GM12878 (cell line): ENCODE results near the gene KIAA2012. TPM values are rescaled to one million over a fixed set of nuclear protein-coding genes. Genes with fewer than 3 reads are reported as not detected.

ENCODE experiments used
- ATAC-seq: fragments of 200-7000 bp; cut with Tn5 transposase; 3 replicates; pipeline ENCODE4 v1.9.1; 2020; ENCODE audit warnings: mild to moderate bottlenecking, moderate library complexity
- BruUV-seq: library from RNA; stranded (reverse); fragments of 400-500 nt; replicated peaks from 2 replicates; lab custom pipeline; 2021; lab: Mats Ljungman, UMichigan
- CTCF ChIA-PET: fragments of 300-600 bp; sonication (Branson Sonifier 250); formaldehyde crosslinking; extraction: SDS; loops from one replicate; lab custom pipeline; 2021; ENCODE audit warnings: inconsistent platforms; lab: Yijun Ruan, JAX
- POLR2A ChIA-PET: fragments of 350-600 bp; formaldehyde crosslinking; extraction: SDS; loops from one replicate; lab custom pipeline; 2021; ENCODE audit warnings: inconsistent platforms; lab: Charles Lee
- RAD21 ChIA-PET: fragments of 300-600 bp; sonication (Branson Sonifier 250); formaldehyde crosslinking; loops from one replicate; lab custom pipeline; 2023; ENCODE audit warnings: antibody characterized with exemption; ENCODE audit not compliant: unreplicated experiment; lab: Charles Lee
- SMC1A ChIA-PET: fragments of 300-600 bp; sonication (Branson Sonifier 250); formaldehyde crosslinking; loops from one replicate; lab custom pipeline; 2023; ENCODE audit not compliant: unreplicated experiment, uncharacterized antibody; lab: Charles Lee
- DNase-seq: peaks from one replicate; pipeline ENCODE4 v3.0.0-alpha.2; 2011; ENCODE audit warnings: low read depth, low spot score
- FAIRE-seq: peaks from 3 replicates; lab custom pipeline; 2011; peaks lifted over from hg19 to GRCh38; lab: Jason Lieb, UNC
- H2AFZ ChIP-seq: 2 replicates; pipeline ENCODE4 v1.6.0; 2011; ENCODE audit warnings: low read depth, low read length, control low read depth; ENCODE audit not compliant: control insufficient read depth
- H3K27ac ChIP-seq: 2 replicates; pipeline ENCODE4 v1.5.1; 2011; ENCODE audit warnings: control low read depth; ENCODE audit not compliant: control insufficient read depth, insufficient read depth
- H3K27me3 ChIP-seq, 2 experiments: replicated peaks in 1 of 2; 2 replicates each; pipeline versions ENCODE4 v1.6.0 to v1.6.1; 2011; ENCODE audit warnings: low read length in 1 of 2; ENCODE audit not compliant: control insufficient read depth in 2 of 2, insufficient read depth in 2 of 2
- H3K36me3 ChIP-seq, 2 experiments: 2 replicates each; pipeline ENCODE4 v1.5.1; 2011; ENCODE audit warnings: low read length in 1 of 2; ENCODE audit not compliant: control insufficient read depth in 2 of 2, insufficient read depth in 2 of 2
- H3K4me1 ChIP-seq: 2 replicates; pipeline ENCODE4 v1.6.1; 2011; ENCODE audit warnings: mild to moderate bottlenecking, low read length, moderate library complexity, mixed read lengths; ENCODE audit not compliant: control insufficient read depth, insufficient read depth
- H3K4me2 ChIP-seq: 2 replicates; pipeline ENCODE4 v1.6.0; 2011; ENCODE audit warnings: control low read depth; ENCODE audit not compliant: control insufficient read depth, insufficient read depth
- H3K4me3 ChIP-seq: fragments of 200-600 bp; sonication (generic); 2 replicates; pipeline ENCODE4 v1.5.1; 2016
- H3K79me2 ChIP-seq: 2 replicates; pipeline ENCODE4 v1.6.0; 2011; ENCODE audit warnings: low read length; ENCODE audit not compliant: control insufficient read depth, insufficient read depth
- H3K9ac ChIP-seq: 2 replicates; pipeline ENCODE4 v1.8.0; 2011; ENCODE audit warnings: low read length, control low read depth, mixed read lengths; ENCODE audit not compliant: control insufficient read depth, insufficient read depth
- H3K9me3 ChIP-seq: replicated peaks from 3 replicates; pipeline ENCODE4 v1.5.1; 2011; ENCODE audit warnings: mild to moderate bottlenecking, low read length; ENCODE audit not compliant: control insufficient read depth, insufficient read depth
- H4K20me1 ChIP-seq: 2 replicates; pipeline ENCODE4 v1.6.0; 2011; ENCODE audit not compliant: control insufficient read depth, insufficient read depth
- ASH2L ChIP-seq: fragments of 300-600, 200-600 bp; sonication (generic); IDR thresholded peaks from 2 replicates; pipeline ENCODE4 v1.6.1; 2017; ENCODE audit warnings: low read depth, mild to moderate bottlenecking, borderline replicate concordance
- BMI1 ChIP-seq: fragments of 450-650 bp; IDR thresholded peaks from 2 replicates; pipeline ENCODE4 v1.6.1; 2016; ENCODE audit warnings: mild to moderate bottlenecking, moderate library complexity, borderline replicate concordance
- CEBPZ ChIP-seq: fragments of 150-350 bp; IDR thresholded peaks from 2 replicates; pipeline ENCODE4 v1.6.1; 2016; ENCODE audit warnings: low read depth, low read length
- ETV6 ChIP-seq, 2 experiments: fragments of 450-650 bp in 1 of 2; IDR thresholded peaks in 1 of 2; conservative IDR thresholded peaks in 1 of 2; 2 replicates each; pipeline ENCODE4 v1.6.1; 2014; ENCODE audit warnings: antibody characterized with exemption in 1 of 2, borderline replicate concordance in 1 of 2, low read depth in 1 of 2, mild to moderate bottlenecking in 1 of 2, moderate library complexity in 1 of 2
- GABPA ChIP-seq: IDR thresholded peaks from 2 replicates; pipeline ENCODE4 v1.6.1; 2014; ENCODE audit warnings: antibody characterized with exemption, low read depth, mild to moderate bottlenecking, inconsistent platforms
- NFYB ChIP-seq: IDR thresholded peaks from 2 replicates; pipeline ENCODE4 v1.6.1; 2011; ENCODE audit warnings: low read depth, mild to moderate bottlenecking, low read length, improper control_type of control experiment, moderate library complexity; ENCODE audit not compliant: insufficient read depth
- NKRF ChIP-seq: fragments of 450-650 bp; conservative IDR thresholded peaks from 2 replicates; pipeline ENCODE4 v1.6.1; 2017; ENCODE audit warnings: mild to moderate bottlenecking, moderate library complexity
- RELA ChIP-seq: fragments of 450-650 bp; IDR thresholded peaks from 2 replicates; pipeline ENCODE4 v1.8.0; 2014; ENCODE audit warnings: borderline replicate concordance; ENCODE audit not compliant: partially characterized antibody
- RUNX3 ChIP-seq: IDR thresholded peaks from 2 replicates; pipeline ENCODE4 v1.6.1; 2012; ENCODE audit warnings: low read length, inconsistent platforms
- SMAD5 ChIP-seq: IDR thresholded peaks from 2 replicates; pipeline ENCODE4 v1.6.1; 2016; ENCODE audit warnings: antibody characterized with exemption, low read depth
- SRF ChIP-seq, 2 experiments: IDR thresholded peaks; 2 replicates each; pipeline ENCODE4 v1.6.1; 2011; ENCODE audit warnings: low read depth in 2 of 2, low read length in 2 of 2, mild to moderate bottlenecking in 1 of 2, moderate library complexity in 1 of 2
- YY1 ChIP-seq: IDR thresholded peaks from 2 replicates; pipeline ENCODE4 v1.6.1; 2011; ENCODE audit warnings: low read depth, mild to moderate bottlenecking, low read length
- ZNF592 ChIP-seq: fragments of 450-650 bp; IDR thresholded peaks from 2 replicates; pipeline ENCODE4 v1.6.1; 2017; ENCODE audit warnings: mild to moderate bottlenecking, moderate library complexity
- WGBS: methylation state at CpG from one replicate; pipeline ENCODE4 v1.1.6; 2016; ENCODE audit warnings: low lambda C conversion rate; ENCODE audit not compliant: insufficient replicate concordance, insufficient coverage; ENCODE audit errors: missing lambda C conversion rate; 5-methylcytosine and 5-hydroxymethylcytosine counted together
- in situ Hi-C: fragments of 300-500 bp; cut with MboI; formaldehyde crosslinking; loops from 9 replicates; pipeline ENCODE4 v1.14.3; 2018; ENCODE audit warnings: mixed read lengths
- intact Hi-C: fragments of 100-400 bp; cut with micrococcal nuclease; formaldehyde crosslinking; loops from one replicate; pipeline ENCODE4 v1.14.2; 2022; ENCODE audit not compliant: unreplicated experiment
- polyA plus RNA-seq, 11 experiments: library from polyadenylated mRNA; depleted of rRNA in 4 of 11; unstranded in 6 of 11; stranded (reverse) in 5 of 11; fragments of >200 nt; fragmentation: Nextera tagmentation in 4 of 11; fragmentation: Illumina TruSeq in 1 of 11; extraction: Ambion mirVana in 4 of 11; extraction: Trizol in 1 of 11; gene quantifications; 1 replicate in 1 of 11; 2 replicates in 10 of 11; pipeline versions ENCODE4 v1.2.1 to v1.2.3, GENCODE V29; 2011 to 2016; ENCODE audit warnings: inconsistent platforms in 2 of 11, missing spikeins in 2 of 11, low read depth in 1 of 11
- total RNA-seq, 4 experiments: library from RNA; depleted of rRNA in 3 of 4; stranded (reverse); fragments of >200 nt in 3 of 4; fragmentation: Illumina TruSeq in 1 of 4; extraction: Trizol in 1 of 4; gene quantifications; 2 replicates each; pipeline versions ENCODE4 v1.2.1 to v1.2.3, GENCODE V29; 2013 to 2021

The KIAA2012 gene
- total and polyA plus RNA-seq, 10 of the 15 experiments (the other 5 are each of a cell fraction or from before 2014, with no cell fraction given) = 0.03 TPM; not detected in 9

- Histone ChIP-seq H3K4me1 (no peaks in the 10 kb centered on the region), H2AFZ (no peak overlapping the region), H3K36me3 (no peaks in the 10 kb centered on the region), H3K27me3 (0 out of 4 replicates have a peak, but pooled peaks cover 0 to 2% of the 10 kb centered on the region in 2 experiments), H3K4me2 (no peak overlapping the region), H3K4me3 (no peak overlapping the region), H3K79me2 (no peaks in the 10 kb centered on the region), H3K9ac (no peak overlapping the region), H4K20me1 (no peaks in the 10 kb centered on the region), H3K27ac (no peak overlapping the region), H3K9me3 (no peaks in the 10 kb centered on the region)
- ChIA-PET CTCF (interaction anchor here (1.0 kb wide), 1 partner anchor 66 kb away, joined by 3 read pairs; no protein-coding TSS in a partner anchor), POLR2A (no interaction called here), SMC1A (interaction anchor here (1.4 to 2.0 kb wide), 2 partner anchors 15 to 18 kb away, joined by 4 read pairs; no protein-coding TSS in a partner anchor), RAD21 (no interaction called here)
- no peak for DNase-seq
- FAIRE-seq = no peak
- no peak for ATAC-seq
- 89% methylated on average over 2 of the region's 2 CpGs for WGBS
- intact Hi-C loops = no loop called here
- in situ Hi-C loops = no loop called here
- no TSS peak for BruUV-seq
- TF ChIP-seq RELA (no peak), SRF (IDR thresholded peaks at IDR 0.05; ENCODE audit: low read depth in 2 of 2, low read length in 2 of 2) (no peak), GABPA (no peak), SMAD5 (no peak), YY1 (no peak), NKRF (no peak), CEBPZ (no peak), RUNX3 (no peak), ASH2L (no peak), NFYB (no peak), BMI1 (no peak), ZNF592 (no peak), ETV6 (conservative IDR thresholded peaks at IDR 0.05 in 1 of 2, IDR thresholded peaks at IDR 0.05 in 1 of 2; ENCODE audit: borderline replicate concordance in 1 of 2, low read depth in 1 of 2) (no peak)
These were observed 23.8 kb upstream of the KIAA2012 start for GRCh38 chr2:202049092-202049728.
